SK-N-MC (cell line): Measurements from ENCODE around the gene ZC3H12C.

ENCODE experiments used
- EZH2 ChIP-seq: fragments of 200-600 bp; sonication (generic); IDR thresholded peaks from one replicate; pipeline ENCODE4 v1.6.1; 2017; ENCODE audit warnings: antibody characterized with exemption
- FOXP2 ChIP-seq: optimal IDR thresholded peaks from 2 replicates; pipeline ENCODE3; 2011; ENCODE audit warnings: mild to moderate bottlenecking, moderate library complexity; ENCODE audit not compliant: insufficient read depth; ENCODE audit errors: extremely low read length, control extremely low read depth
- POLR2AphosphoS5 ChIP-seq: IDR thresholded peaks from 2 replicates; pipeline ENCODE4 v1.6.1; 2012; ENCODE audit warnings: mild to moderate bottlenecking, low read depth, low read length, borderline replicate concordance

DNA sequence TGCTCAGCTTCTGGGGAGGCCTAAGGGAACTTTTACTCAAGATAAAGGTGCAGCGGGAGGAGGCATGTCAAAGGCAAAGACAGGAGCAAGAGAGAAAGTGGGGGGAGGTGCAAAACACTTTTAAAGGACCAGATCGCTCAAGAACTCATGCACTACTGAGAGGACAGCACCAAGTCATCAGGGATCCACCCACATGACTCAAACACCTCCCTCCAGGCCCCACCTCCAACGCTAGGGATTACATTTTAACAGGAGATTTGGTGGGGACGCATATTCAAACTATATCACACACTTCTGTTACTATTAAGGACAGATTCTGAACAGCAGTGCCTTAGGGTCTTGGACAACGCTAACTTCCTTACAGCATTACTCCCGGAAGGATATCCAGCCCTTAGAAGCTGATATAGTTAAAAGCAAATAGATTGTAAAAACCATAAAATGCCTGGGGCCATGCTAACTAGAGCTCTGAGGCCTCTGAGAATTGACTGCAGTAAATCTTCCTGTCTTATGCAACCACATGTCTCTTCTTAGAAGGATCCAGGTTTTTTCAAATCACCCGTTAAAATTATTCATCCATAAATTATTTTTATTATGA is 16.7 kb upstream of the ZC3H12C start:
- TF ChIP-seq EZH2: no peak
- no peak for TF ChIP-seq FOXP2
- peak; percentile 86; the same call in 1 of the 2 replicates for TF ChIP-seq POLR2AphosphoS5
